Vagina (tissue), 2 donors: Measurements from ENCODE around the gene TNS2.
"Not testable (repeated sequence)": the region's sequence is repeated elsewhere in the genome, so short reads cannot be mapped to it uniquely, and the experiment has no call there.

Experiments
- CTCF ChIP-seq, 3 experiments: fragments of 450-650 bp in 2 of 3; fragments of 200-600 bp in 1 of 3; sonication (generic) in 1 of 3; IDR thresholded peaks; one replicate each; pipeline ENCODE4 v1.5.1; 2017 to 2019; ENCODE audit warnings: antibody characterized with exemption in 3 of 3, mild to moderate bottlenecking in 2 of 3, moderate library complexity in 2 of 3
- POLR2AphosphoS5 ChIP-seq, 2 donors: sonication (generic); formaldehyde crosslinking; IDR thresholded peaks; one replicate each; pipeline ENCODE4 v1.9.0; 2017; ENCODE audit warnings: antibody characterized with exemption in 2 of 2, mild to moderate bottlenecking in 2 of 2, low read depth in 1 of 2; ENCODE audit not compliant: insufficient read depth in 1 of 2

- not testable (repeated sequence) for TF ChIP-seq CTCF (IDR thresholded peaks at IDR 0.05); POLR2AphosphoS5 (IDR thresholded peaks at IDR 0.05; ENCODE audit: insufficient read depth in 1 of 2, low read depth in 1 of 2)
These were observed 22.9 kb upstream of the TNS2 start for GRCh38 chr12:53027014-53027413.
